HepG2 (cell line): ENCODE results near the gene MOCS2. TPM values are rescaled to one million over a fixed set of nuclear protein-coding genes. Genes with fewer than 3 reads are reported as not detected.
A peak's percentile ranks its signal among the peaks of the same experiment; 100 is the strongest.

Experiments
- ATF7-NPFF ChIP-seq: sonication (generic); formaldehyde crosslinking; IDR thresholded peaks from 2 replicates; pipeline ENCODE4 v1.8.1; 2023; ENCODE audit warnings: mild to moderate bottlenecking, low read depth, missing genetic modification reagents, moderate library complexity
- FOXO4 ChIP-seq: sonication (generic); formaldehyde crosslinking; conservative IDR thresholded peaks from 2 replicates; pipeline ENCODE4 v1.8.1; 2023; ENCODE audit warnings: missing genetic modification reagents
- KIAA2018 ChIP-seq: sonication (generic); formaldehyde crosslinking; IDR thresholded peaks from 2 replicates; pipeline ENCODE4 v1.5.0; 2020; ENCODE audit warnings: mild to moderate bottlenecking, missing genetic modification reagents, borderline replicate concordance
- KLF9 ChIP-seq: IDR thresholded peaks from 2 replicates; pipeline ENCODE4 v1.6.1; 2016; ENCODE audit warnings: low read depth
- KMT2A ChIP-seq: sonication (generic); formaldehyde crosslinking; IDR thresholded peaks from 2 replicates; pipeline ENCODE4 v1.4.0; 2020; ENCODE audit warnings: missing genetic modification reagents
- MTF1 ChIP-seq: sonication (generic); formaldehyde crosslinking; IDR thresholded peaks from 2 replicates; pipeline ENCODE4 v1.5.0; 2020; ENCODE audit warnings: missing genetic modification reagents
- NCOR1 ChIP-seq: fragments of 200-600 bp; sonication (generic); IDR thresholded peaks from 2 replicates; pipeline ENCODE4 v1.7.0; 2017; ENCODE audit warnings: antibody characterized with exemption, low read length, borderline replicate concordance
- NFKBIZ ChIP-seq: IDR thresholded peaks from 2 replicates; pipeline ENCODE4 v1.6.1; 2018; ENCODE audit warnings: missing genetic modification reagents, missing compliant biosample characterization
- SMAD1 ChIP-seq: sonication (generic); formaldehyde crosslinking; IDR thresholded peaks from 2 replicates; pipeline ENCODE4 v1.4.0; 2020; ENCODE audit warnings: missing genetic modification reagents, low read depth, mild to moderate bottlenecking, borderline replicate concordance
- SRF ChIP-seq: IDR thresholded peaks from 2 replicates; pipeline ENCODE4 v1.6.1; 2011; ENCODE audit warnings: mild to moderate bottlenecking, low read depth, low read length, moderate library complexity
- ZBTB46 ChIP-seq: sonication (generic); formaldehyde crosslinking; IDR thresholded peaks from 2 replicates; pipeline ENCODE4 v1.4.0; 2020; ENCODE audit warnings: mild to moderate bottlenecking, missing genetic modification reagents, borderline replicate concordance
- ZFAT ChIP-seq: sonication (generic); formaldehyde crosslinking; conservative IDR thresholded peaks from 2 replicates; pipeline ENCODE4 v1.8.1; 2023; ENCODE audit warnings: missing genetic modification reagents, inconsistent platforms
- ZKSCAN5 ChIP-seq: sonication (generic); formaldehyde crosslinking; IDR thresholded peaks from 2 replicates; pipeline ENCODE4 v1.5.1; 2020; ENCODE audit warnings: mild to moderate bottlenecking, missing genetic modification reagents
- ZMAT3 ChIP-seq: sonication (generic); formaldehyde crosslinking; conservative IDR thresholded peaks from 2 replicates; pipeline ENCODE4 v1.7.0; 2021; ENCODE audit warnings: missing genetic modification reagents
- ZNF503 ChIP-seq: sonication (generic); formaldehyde crosslinking; IDR thresholded peaks from 2 replicates; pipeline ENCODE4 v1.4.0; 2020; ENCODE audit warnings: missing genetic modification reagents
- ZNF713 ChIP-seq: sonication (generic); formaldehyde crosslinking; IDR thresholded peaks from 2 replicates; pipeline ENCODE4 v1.4.0; 2020; ENCODE audit warnings: mild to moderate bottlenecking, missing genetic modification reagents
- ZSCAN20 ChIP-seq: sonication (generic); formaldehyde crosslinking; IDR thresholded peaks from 2 replicates; pipeline ENCODE4 v1.4.0; 2020; ENCODE audit warnings: missing genetic modification reagents, mild to moderate bottlenecking, borderline replicate concordance
- polyA plus RNA-seq, 8 experiments: library from polyadenylated mRNA; depleted of rRNA in 3 of 8; stranded (reverse) in 7 of 8; unstranded in 1 of 8; fragments of >200 nt; fragmentation: Illumina TruSeq in 4 of 8; extraction: Trizol in 4 of 8; gene quantifications; 2 replicates each; pipeline versions ENCODE4 v1.2.1 to v1.2.3, GENCODE V29; 2011 to 2016; ENCODE audit warnings: low read depth in 4 of 8, missing spikeins in 1 of 8, mixed read lengths in 1 of 8; ENCODE audit not compliant: insufficient read depth in 1 of 8
- total RNA-seq, 5 experiments: library from RNA; depleted of rRNA; stranded (reverse); fragments of >200 nt; fragmentation: Illumina TruSeq; extraction: Trizol; gene quantifications; 2 replicates each; pipeline ENCODE4 v1.2.3, GENCODE V29; 2016; ENCODE audit warnings: low read depth in 1 of 5

Gene MOCS2
- total and polyA plus RNA-seq, 2 of the 13 experiments (the other 11 are each of a cell fraction or from before 2014, with no cell fraction given) = 19.2 to 41.9 TPM

GRCh38 chr5:53116597-53116996 is 7.0 kb upstream of the MOCS2 start (continued):
- TF ChIP-seq ZNF503 = no peak
- TF ChIP-seq ZMAT3 (CRISPR knock-in tag) = no peak
- TF ChIP-seq NFKBIZ (CRISPR knock-in tag) = no peak
- no peak for TF ChIP-seq ZKSCAN5 (CRISPR knock-in tag)
- TF ChIP-seq SMAD1 (CRISPR knock-in tag) = no peak
- no peak for TF ChIP-seq MTF1 (CRISPR knock-in tag)
- TF ChIP-seq SRF = no peak
- TF ChIP-seq ZNF713 (CRISPR knock-in tag) = no peak
- no peak for TF ChIP-seq ZBTB46 (CRISPR knock-in tag)
- TF ChIP-seq KMT2A (CRISPR knock-in tag) = no peak
- TF ChIP-seq ZSCAN20 (CRISPR knock-in tag) = no peak
- TF ChIP-seq NCOR1 = peak; percentile 53; the same call in 1 of the 2 replicates
- TF ChIP-seq FOXO4 (CRISPR knock-in tag) = no peak
- no peak for TF ChIP-seq ATF7-NPFF (CRISPR knock-in tag)
- no peak for TF ChIP-seq KIAA2018 (CRISPR knock-in tag)
- no peak for TF ChIP-seq ZFAT (CRISPR knock-in tag)
- TF ChIP-seq KLF9 (CRISPR knock-in tag) = no peak
